ENCODE data around the gene ZNF738.

DNA sequence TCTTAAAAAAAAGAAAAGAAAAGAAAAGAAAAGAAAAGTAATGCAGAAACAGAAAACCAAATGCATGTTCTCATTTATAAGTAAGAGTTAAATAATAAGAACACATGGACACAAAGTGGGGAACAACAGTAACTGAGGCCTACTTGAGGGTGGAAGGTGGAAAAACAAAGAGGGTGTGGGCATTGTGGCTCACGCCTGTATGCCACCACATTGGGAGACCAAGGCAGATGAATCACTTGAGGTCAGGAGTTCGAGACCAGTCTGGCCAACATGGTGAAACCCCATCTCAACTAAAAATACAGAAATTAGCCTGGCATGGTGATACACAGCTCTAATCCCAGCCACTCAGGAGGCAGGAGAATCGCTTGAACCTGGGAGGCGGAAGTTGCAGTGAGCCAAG is 37.7 kb upstream of the ZNF738 start:
- TF ChIP-seq, protein P1, sequence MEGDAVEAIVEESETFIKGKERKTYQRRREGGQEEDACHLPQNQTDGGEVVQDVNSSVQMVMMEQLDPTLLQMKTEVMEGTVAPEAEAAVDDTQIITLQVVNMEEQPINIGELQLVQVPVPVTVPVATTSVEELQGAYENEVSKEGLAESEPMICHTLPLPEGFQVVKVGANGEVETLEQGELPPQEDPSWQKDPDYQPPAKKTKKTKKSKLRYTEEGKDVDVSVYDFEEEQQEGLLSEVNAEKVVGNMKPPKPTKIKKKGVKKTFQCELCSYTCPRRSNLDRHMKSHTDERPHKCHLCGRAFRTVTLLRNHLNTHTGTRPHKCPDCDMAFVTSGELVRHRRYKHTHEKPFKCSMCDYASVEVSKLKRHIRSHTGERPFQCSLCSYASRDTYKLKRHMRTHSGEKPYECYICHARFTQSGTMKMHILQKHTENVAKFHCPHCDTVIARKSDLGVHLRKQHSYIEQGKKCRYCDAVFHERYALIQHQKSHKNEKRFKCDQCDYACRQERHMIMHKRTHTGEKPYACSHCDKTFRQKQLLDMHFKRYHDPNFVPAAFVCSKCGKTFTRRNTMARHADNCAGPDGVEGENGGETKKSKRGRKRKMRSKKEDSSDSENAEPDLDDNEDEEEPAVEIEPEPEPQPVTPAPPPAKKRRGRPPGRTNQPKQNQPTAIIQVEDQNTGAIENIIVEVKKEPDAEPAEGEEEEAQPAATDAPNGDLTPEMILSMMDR (conservative IDR thresholded peaks at IDR 0.05 in 1 of 2, IDR thresholded peaks at IDR 0.05 in 1 of 2; ENCODE audit: low read depth in 1 of 2, low read length in 2 of 2) = no peak
- TF ChIP-seq EZH2 (IDR thresholded peaks at IDR 0.05; ENCODE audit: low read length, missing control alignments) = no peak

All from fibroblast of lung (primary cell).